ENCODE data around the gene PRDM16.

The PRDM16 gene

DNA sequence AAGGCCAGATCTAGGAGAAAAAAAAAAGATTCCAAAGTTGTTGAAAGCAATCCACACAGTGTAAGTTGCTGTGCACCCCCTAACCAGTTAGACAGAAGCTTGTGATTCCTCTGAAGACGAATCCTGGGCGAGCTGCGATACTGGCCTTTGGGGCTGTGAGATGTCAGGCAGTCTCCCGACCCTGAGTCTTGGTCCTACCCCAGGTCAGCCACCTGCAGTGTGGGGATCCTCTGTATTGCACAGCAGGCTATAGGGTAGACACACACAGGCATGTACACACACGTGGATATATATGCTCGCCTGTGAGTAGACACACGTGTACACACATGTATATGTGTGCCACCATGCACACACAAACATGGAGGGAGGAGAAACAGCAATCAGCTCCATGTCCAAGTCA, 34.8 kb upstream of the PRDM16 start:
- H3K36me3 ChIP-seq (ENCODE audit: control insufficient read depth, insufficient read depth, low read length), result no peaks in the 10 kb centered on the region
- H3K4me3 ChIP-seq (replicated peaks; ENCODE audit: low read depth, low read length), result no peak overlapping the region
- no peaks in the 10 kb centered on the region for H3K27me3 ChIP-seq (replicated peaks; ENCODE audit: control insufficient read depth, insufficient read depth, low read length)
- TF ChIP-seq, protein P1, sequence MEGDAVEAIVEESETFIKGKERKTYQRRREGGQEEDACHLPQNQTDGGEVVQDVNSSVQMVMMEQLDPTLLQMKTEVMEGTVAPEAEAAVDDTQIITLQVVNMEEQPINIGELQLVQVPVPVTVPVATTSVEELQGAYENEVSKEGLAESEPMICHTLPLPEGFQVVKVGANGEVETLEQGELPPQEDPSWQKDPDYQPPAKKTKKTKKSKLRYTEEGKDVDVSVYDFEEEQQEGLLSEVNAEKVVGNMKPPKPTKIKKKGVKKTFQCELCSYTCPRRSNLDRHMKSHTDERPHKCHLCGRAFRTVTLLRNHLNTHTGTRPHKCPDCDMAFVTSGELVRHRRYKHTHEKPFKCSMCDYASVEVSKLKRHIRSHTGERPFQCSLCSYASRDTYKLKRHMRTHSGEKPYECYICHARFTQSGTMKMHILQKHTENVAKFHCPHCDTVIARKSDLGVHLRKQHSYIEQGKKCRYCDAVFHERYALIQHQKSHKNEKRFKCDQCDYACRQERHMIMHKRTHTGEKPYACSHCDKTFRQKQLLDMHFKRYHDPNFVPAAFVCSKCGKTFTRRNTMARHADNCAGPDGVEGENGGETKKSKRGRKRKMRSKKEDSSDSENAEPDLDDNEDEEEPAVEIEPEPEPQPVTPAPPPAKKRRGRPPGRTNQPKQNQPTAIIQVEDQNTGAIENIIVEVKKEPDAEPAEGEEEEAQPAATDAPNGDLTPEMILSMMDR (IDR thresholded peaks at IDR 0.05; ENCODE audit: insufficient read depth, low read length, poor library complexity, severe bottlenecking), result no peak
- DNase-seq (ENCODE audit: extremely low read depth, insufficient read length), result no peak

DNA sequence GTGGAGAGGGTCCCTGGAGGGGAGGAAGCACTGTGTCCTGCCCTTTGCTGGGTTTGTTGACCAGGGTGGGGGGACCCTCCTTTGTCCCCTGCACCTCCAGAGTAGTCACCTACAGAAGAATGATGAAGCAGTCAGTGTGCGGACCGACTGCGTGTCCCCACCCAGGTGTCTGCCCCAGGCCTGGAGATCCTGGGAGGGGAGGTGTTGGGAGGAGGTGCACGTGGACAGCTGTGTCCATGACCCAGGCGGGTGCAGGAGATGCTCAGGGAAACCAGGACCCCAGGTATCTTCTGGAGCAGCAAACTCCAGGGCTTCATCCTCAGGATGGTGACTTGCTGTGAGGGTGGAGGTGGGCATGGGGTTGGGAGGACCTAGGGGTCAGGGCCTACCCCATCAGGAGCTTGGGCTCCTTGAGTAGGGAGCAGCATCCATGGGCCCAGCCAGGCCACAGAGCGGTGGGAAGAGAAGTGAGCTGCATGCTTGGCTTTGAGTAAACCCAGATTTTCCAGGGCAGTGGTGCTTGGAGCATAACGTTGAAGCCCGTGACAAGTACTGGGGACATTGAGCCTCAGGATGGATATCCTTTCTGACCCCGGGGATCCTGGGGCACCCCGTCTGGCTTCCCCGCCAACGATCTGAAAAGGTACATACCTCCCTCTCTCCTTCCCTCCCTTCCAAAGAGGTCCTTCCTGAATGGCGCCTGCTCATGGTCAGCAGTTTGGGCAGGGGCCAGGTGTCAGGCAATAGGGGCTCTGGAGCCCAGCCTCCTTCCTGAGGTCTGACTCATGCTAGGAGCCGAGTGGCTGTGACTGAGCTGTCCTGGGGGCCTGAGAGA, 34.1 kb upstream of the PRDM16 start:
- TF ChIP-seq, protein P1 (IDR thresholded peaks at IDR 0.05; ENCODE audit: insufficient read depth, low read length, poor library complexity, severe bottlenecking), result no peak
- DNase-seq (ENCODE audit: extremely low read depth, insufficient read length), result no peak

DNA sequence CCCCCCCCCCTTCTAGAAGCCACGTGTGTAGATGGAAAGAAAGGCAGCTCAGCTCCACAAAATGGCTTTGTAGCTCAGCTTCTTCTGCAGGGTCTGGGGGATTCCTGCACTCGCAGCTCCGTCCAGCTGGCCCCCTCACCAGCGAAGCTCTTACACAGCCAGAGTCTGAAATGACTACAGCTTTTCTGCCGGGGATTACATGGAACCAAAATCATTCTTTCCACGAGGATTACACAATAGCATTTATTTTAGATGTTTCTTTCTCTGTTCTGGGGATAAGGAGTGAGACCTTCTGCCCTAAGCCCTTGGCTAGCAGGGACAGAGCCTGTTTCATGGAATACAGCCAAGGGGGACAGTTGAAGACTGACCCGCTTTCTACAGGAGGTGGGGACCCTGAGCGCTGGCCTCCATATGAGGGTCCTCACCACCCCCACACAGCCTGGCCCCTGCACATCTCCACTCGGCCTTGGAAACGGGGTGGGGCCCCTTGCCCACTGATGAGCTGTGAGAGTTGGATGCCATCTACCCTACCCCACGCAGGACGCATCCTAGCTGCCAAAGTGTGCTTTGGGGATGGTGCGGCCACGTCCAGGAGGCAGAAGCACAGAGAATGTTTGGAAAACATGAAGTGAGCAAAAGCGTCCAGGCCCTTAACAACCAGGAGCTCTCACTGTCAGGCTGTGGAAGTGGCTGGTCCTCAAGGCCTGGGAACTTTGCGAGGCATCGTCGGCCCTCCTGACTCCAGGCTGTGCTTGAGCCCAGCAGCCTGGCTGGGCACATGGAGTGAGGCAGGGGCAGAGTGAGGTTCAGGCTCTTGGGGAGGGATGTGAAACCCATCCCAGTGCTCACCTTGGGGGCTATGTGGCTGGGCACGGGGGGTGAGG, 33.2 kb upstream of the PRDM16 start:
- Histone ChIP-seq H3K4me3 (replicated peaks; ENCODE audit: low read depth, low read length) (no peak overlapping the region), H3K36me3 (ENCODE audit: control insufficient read depth, insufficient read depth, low read length) (no peaks in the 10 kb centered on the region), H3K27me3 (replicated peaks; ENCODE audit: control insufficient read depth, insufficient read depth, low read length) (no peaks in the 10 kb centered on the region)
- TF ChIP-seq, protein P1 (IDR thresholded peaks at IDR 0.05; ENCODE audit: insufficient read depth, low read length, poor library complexity, severe bottlenecking), result no peak
- DNase-seq (ENCODE audit: extremely low read depth, insufficient read length), result no peak

More for the DNA sequence above, 34.1 kb upstream of the PRDM16 start:
- Histone ChIP-seq H3K4me3 (replicated peaks; ENCODE audit: low read depth, low read length) (no peak overlapping the region), H3K36me3 (ENCODE audit: control insufficient read depth, insufficient read depth, low read length) (no peaks in the 10 kb centered on the region), H3K27me3 (replicated peaks; ENCODE audit: control insufficient read depth, insufficient read depth, low read length) (no peaks in the 10 kb centered on the region)

DNA sequence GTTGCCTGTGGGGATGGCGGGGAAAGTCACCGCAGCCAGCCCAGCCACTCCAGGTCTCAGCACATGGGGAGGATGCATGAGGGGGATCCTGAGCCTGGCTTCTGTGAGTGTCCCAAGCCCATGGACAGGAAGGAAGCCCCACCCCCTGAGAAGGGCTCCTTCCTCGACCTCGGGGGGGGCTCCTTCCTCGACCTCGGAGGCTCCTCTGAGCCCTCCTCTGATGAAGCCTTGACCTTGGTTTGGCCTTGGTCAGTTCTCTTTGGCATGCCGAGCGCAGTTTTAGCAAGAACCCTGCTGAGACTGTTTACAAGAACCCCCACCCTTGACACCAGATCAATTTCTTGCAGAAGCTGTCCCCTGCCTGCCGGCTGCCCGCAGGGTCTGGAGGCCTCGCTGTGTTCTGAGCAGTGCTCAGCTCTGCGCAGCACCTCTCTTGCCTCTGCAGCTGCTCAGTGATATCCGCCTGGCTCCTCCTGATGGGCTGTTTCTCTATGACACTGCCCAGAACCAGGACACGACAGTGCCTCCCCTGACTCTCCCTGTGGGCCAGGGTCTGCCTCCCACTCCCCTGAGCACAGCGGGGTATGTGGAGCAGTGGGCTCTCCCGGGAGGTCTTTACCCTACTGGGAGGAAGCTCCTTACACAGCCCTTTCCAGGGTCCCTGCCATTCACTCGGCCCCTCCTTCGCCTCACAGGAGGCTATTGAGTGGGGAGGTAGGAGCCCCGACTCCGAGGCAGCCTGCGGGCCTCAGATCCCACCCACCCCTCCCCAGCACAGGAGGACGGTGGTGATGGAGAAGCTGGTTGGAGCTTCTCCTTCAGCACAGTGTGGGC, 32.3 kb upstream of the PRDM16 start:
- H3K4me3 ChIP-seq (replicated peaks; ENCODE audit: low read depth, low read length), result no peak overlapping the region
- no peaks in the 10 kb centered on the region for H3K27me3 ChIP-seq (replicated peaks; ENCODE audit: control insufficient read depth, insufficient read depth, low read length)
- H3K36me3 ChIP-seq (ENCODE audit: control insufficient read depth, insufficient read depth, low read length), result no peaks in the 10 kb centered on the region
- TF ChIP-seq, protein P1 (IDR thresholded peaks at IDR 0.05; ENCODE audit: insufficient read depth, low read length, poor library complexity, severe bottlenecking), result no peak
- no peak for DNase-seq (ENCODE audit: extremely low read depth, insufficient read length)

DNA sequence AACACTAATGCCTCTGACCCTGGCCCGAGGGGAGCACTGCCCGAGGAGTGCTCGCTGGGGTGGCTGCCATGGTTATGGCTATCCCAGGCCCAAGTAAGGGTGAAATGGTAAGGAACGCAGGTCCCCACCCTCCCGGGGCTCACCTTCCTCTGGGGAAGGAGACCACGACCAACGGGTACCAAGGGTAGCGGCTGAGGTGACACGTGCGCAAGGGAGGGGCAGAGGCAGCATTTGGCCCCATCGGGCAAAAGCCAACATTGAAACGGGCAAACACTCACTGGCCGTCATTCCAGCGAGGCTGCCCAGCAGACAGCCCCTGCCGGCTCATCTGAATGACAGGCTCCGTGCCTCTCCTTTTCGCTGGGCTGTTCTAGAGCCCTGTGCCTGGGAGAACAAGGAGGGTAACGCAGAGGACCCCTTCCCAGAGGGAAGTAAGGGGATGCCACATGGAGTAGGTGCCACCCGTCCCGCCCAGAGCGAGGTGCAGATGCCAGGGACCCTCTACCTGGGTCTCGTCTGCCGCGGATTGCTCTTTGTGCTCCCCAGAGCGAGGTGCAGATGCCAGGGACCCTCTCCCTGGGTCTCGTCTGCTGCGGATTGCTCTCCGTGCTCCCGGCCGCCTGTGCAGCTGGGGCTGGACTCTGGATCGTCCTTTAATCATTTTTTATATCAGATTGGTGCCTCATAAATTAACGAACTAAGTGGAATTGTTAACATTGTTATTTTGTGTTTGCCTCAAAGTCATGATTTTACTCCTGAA, 31.5 kb upstream of the PRDM16 start:
- Histone ChIP-seq H3K36me3 (ENCODE audit: control insufficient read depth, insufficient read depth, low read length) (no peaks in the 10 kb centered on the region), H3K27me3 (replicated peaks; ENCODE audit: control insufficient read depth, insufficient read depth, low read length) (no peaks in the 10 kb centered on the region), H3K4me3 (replicated peaks; ENCODE audit: low read depth, low read length) (no peak overlapping the region)
- TF ChIP-seq, protein P1 (IDR thresholded peaks at IDR 0.05; ENCODE audit: insufficient read depth, low read length, poor library complexity, severe bottlenecking), result no peak
- DNase-seq (ENCODE audit: extremely low read depth, insufficient read length), result no peak

All from GM06990 (cell line).